NCI-H1092 (cell line): Measurements from ENCODE around the gene UMODL1.

Experiments used
- DNase-seq: peaks from one replicate; lab custom pipeline; 2025; lab: John Stamatoyannopoulos, UW

The UMODL1 gene

GRCh38 chr21:42039911-42040351 lies 31.2 kb upstream of the UMODL1 start:
- DNase-seq, result no peak

- DNase-seq, result no peak
These were observed 30.5 kb upstream of the UMODL1 start for GRCh38 chr21:42040411-42041180.

- no peak for DNase-seq
These were observed 29.9 kb upstream of the UMODL1 start for GRCh38 chr21:42041246-42041645.

GRCh38 chr21:42041711-42042110 lies 29.4 kb upstream of the UMODL1 start:
- DNase-seq, result no peak

GRCh38 chr21:42042651-42043050 lies 28.5 kb upstream of the UMODL1 start:
- DNase-seq, result no peak

GRCh38 chr21:42043201-42043895 lies 27.8 kb upstream of the UMODL1 start:
- no peak for DNase-seq

GRCh38 chr21:42043961-42044360 lies 27.2 kb upstream of the UMODL1 start:
- no peak for DNase-seq

- DNase-seq, result no peak
These were observed 26.1 kb upstream of the UMODL1 start for GRCh38 chr21:42044871-42045495.

- DNase-seq, result no peak
These were observed 23.1 kb upstream of the UMODL1 start for GRCh38 chr21:42047821-42048613.

- no peak for DNase-seq
These were observed 22.1 kb upstream of the UMODL1 start for GRCh38 chr21:42048870-42049577.

GRCh38 chr21:42049578-42050430 lies 21.3 kb upstream of the UMODL1 start:
- DNase-seq, result no peak

GRCh38 chr21:42051788-42052187 lies 19.3 kb upstream of the UMODL1 start:
- DNase-seq, result no peak

GRCh38 chr21:42055425-42055824 lies 15.7 kb upstream of the UMODL1 start:
- no peak for DNase-seq

- no peak for DNase-seq
These were observed 14.6 kb upstream of the UMODL1 start for GRCh38 chr21:42056468-42056867.

- DNase-seq, result peak; percentile 20
These were observed 14.0 kb upstream of the UMODL1 start for GRCh38 chr21:42056996-42057689.

- no peak for DNase-seq
These were observed 13.2 kb upstream of the UMODL1 start for GRCh38 chr21:42057851-42058437.

- peak; percentile 67 for DNase-seq
These were observed 12.4 kb upstream of the UMODL1 start for GRCh38 chr21:42058631-42059111.

GRCh38 chr21:42059141-42059540 lies 12.0 kb upstream of the UMODL1 start:
- no peak for DNase-seq

- DNase-seq, result no peak
These were observed 11.4 kb upstream of the UMODL1 start for GRCh38 chr21:42059721-42060120.
